GM21526 (cell line): ENCODE data around the gene TENM4.

ENCODE experiments used
- ATAC-seq: cut with Tn5 transposase; IDR thresholded peaks from one replicate; pipeline ENCODE4 v1.9.1; 2021; ENCODE audit warnings: moderate library complexity; ENCODE audit not compliant: unreplicated experiment, low FRiP score

Gene TENM4

DNA sequence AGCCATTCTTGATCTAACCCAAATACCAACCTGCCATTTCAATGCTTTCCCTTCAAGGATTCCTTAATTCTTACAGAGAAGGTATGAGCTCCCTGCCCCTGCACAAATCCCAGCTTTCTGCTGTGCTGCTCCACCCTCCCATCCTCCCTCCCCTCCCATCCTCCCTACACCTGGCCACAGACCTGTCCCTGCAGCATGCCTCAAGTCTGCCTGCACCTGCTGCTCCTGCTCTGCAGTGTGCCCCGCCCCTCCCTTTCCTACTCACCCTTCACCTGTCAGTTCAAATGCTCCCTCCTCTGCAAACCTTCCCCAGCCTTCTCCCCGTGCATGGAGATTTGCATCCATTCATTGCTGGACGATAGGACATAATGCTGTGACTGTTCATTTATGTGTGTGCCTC is 726.3 kb downstream of the TENM4 start:
- no peak for ATAC-seq

DNA sequence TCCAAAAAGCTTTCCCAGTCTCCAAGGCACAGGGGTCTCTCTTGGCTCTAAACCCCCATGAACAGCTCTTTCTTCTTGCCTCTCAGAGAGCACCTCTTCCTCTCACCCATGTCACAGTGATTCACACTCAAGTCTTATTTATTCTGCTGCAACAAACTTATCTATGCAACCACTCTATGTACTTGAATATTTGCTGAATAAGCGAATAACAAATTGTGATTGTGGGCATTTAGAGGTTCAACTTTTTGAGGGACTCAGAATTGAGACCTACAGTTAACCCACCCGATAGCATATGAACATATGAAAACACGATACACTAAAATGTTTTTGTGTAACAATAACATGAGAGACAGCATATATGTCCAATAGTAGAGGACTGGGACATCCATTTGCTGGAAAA is 729.1 kb downstream of the TENM4 start:
- no peak for ATAC-seq

DNA sequence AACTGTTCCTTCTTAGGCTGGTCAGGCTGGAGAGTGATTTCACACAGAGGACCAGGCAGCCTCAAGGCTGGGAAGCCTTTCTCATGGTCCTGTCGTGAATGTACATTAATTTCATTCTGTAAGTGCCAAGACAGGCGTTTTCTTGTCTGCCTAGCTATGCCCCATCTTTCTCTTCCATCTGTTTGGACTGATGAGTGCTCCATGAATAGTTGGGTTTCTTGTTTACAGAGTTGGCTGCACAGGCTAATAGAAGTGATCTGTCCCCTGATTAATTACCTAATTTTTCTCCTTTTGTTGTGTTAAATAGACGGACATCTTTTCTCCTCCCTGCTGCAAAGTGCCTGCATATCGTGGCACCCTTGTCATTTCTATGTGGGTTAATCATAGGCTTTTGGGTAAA is 730.4 kb downstream of the TENM4 start:
- no peak for ATAC-seq

DNA sequence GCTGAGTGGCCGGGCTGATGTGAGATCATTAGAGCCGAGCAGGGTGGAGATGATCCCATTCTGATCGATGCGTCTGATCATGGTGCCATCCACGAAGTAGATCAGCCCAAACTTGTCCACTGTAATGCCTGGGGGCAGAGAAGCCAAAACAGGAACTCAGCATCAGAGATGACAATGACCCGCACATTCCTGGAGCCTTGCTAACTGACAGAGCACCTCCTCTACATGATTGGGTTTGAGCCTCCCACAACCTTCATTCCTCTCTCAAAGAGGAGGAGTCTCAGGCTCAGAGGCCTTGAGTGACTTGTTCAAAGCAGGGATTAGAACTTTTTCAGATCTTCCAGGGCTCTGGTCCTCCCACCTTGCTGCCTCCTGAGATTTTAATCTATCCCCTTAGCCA is 732.4 kb downstream of the TENM4 start:
- ATAC-seq = no peak

DNA sequence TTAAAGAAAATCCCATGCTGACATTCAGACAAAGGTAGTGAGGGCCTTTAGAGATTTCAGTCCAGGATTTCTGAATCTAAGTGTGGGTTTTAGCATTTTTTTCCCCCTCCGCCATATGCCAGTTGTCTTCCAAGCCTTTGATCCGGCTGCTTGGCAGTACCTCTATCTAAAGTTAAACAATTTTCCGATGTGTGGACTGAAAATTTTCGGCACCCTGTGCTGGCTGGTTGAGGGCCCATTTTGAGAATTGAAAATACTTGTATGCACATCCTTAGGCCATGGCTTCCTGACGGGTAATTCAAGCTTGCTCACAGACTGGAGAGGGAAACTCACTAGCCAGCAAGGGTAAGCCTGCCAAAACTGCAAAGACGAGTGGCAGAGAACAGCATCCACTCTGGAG is 734.3 kb downstream of the TENM4 start:
- ATAC-seq = no peak

DNA sequence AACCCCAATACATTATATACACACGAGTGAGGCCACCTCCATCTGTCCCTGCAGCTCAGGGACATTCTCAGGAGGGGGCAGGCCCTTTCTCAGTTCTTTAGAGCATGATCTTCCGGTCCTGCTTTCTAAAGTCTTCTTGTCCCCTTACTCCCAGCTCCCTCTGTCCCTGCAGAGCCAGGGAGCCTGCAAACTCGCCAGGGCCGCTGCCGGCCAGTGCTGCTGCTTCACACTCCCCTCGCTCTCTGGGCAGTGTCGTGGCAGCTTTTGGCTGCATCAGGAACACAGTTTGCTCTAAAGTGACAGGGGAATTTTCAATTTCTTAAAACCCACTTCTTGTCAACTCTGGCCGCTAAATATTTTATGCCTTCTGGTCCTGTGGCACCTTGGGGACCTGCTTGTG is 736.0 kb downstream of the TENM4 start:
- ATAC-seq = no peak

DNA sequence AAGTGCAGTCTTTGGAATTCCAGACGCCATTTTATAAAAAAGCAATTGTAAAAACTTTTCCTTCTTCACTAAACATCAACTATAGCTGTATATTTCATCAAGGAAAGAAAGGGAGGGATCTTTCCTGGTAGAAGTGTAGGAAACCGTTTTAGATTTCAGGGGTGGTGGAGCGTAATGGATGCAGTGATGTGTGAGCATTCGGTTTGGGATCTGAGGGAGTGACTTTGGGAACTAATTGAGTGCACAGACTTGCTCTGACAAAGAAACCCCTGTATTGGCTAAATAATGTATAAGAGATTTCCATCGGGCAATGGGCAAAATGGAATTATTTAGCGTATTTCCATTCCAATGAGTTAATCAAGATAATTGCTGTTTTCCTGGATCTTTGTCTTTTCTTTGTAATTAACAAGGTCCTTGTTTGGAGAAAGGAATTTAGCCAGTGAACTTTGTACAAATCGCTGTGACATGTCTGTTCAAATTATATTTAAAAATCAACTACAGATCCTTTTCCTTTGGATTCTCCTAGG is 741.2 kb downstream of the TENM4 start:
- ATAC-seq = no peak

DNA sequence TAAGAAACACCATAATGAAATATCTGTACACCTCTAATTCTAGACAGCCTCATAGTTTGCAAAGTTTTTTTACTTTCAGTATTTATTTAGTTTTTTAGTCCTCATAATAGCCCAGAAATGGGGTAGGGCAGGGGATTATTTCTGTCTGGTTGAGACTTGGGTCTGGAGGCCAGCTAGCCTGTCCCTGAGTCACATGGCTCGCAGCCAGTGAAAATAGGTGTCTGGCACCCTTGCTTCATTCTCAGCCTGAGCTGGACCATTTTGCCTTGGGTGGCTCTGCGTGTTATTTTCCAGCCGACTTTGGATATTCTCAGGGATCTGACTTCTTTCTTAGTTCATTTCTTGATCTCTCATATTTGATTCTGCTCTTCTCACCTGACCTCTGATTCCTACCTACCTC is 742.2 kb downstream of the TENM4 start:
- ATAC-seq = no peak

DNA sequence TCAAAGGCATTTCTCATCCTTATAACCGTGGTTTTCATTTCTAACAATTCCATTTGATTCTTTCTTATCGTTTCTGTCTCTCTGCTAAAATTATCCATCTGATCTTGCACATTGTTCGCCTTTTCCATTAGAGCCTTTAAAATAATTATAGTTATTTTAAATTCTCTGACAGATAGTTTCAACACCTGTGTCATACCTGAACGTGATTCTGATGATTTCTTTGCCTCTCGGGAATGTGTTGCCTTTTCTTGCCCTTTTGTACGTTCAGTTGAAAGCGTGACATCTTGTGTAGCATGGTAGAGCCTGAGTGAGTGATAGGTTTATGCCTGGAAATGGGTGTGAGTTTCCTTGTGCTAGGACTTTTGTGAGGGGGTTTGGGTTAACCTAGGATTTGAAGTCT is 744.7 kb downstream of the TENM4 start:
- no peak for ATAC-seq

DNA sequence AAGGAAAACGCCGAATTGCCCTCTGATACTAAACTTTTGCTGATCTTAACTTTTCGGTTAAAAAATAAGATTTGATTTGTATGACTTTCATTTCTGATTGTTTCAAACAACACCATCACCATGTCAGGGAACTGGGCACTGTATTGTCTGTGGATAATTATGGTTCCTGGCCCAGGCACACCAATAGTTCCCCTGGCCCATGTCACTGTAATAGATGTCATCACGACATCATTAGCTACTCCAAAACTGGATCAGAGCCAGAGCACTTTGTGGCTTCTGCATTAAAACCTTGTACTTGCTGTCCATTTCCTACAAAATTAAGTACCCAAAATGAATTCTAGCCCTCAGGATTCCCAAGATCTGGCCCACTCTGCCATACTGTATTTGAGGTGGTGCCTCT is 746.7 kb downstream of the TENM4 start:
- no peak for ATAC-seq

DNA sequence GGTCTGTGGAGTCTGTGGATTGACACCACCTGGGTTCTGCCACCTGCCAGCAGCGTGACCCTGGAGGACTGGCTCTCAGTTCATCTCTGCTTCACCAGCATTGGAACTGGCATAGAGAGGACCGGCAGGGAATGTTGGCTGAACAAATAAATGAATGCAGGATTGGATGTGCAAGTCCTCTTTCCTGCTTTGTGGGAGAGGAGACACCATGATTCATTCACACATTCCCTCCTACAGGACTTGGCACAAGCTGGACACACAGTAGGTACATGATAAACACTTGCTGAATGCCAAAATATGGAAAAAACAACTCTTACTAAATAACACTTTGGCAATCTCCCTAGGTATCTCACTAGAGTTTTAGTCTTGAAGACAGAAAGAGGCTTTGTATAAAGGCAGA is 749.6 kb downstream of the TENM4 start:
- ATAC-seq = no peak

DNA sequence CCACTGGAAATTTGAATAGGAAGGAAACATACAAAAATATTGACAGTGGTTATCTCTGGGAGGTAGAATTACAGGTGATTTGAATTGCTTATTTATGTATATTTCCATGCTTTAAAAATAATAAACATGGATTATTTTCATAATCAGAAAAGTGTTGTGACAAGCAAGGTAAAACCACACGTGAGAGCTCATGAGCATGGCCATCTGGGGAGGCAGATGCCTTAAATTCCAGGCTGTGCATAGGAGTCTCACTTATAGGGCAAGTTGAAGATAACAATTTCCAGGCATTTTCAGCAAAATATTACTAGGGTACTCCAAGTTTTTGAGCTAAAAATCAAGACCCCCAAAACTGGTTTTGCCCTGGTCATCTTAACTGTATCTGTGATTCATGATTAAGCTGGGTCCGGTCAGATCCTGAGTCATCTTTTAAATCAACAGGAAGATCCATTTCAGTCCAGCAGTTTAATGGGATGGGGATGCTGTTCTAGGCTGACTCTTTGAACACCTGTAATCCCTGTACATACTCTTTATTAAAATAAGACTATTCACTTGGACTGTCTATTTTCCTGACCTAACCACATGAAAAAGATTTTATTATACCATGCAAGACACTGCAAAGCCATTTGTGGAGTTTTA is 750.4 kb downstream of the TENM4 start:
- no peak for ATAC-seq

DNA sequence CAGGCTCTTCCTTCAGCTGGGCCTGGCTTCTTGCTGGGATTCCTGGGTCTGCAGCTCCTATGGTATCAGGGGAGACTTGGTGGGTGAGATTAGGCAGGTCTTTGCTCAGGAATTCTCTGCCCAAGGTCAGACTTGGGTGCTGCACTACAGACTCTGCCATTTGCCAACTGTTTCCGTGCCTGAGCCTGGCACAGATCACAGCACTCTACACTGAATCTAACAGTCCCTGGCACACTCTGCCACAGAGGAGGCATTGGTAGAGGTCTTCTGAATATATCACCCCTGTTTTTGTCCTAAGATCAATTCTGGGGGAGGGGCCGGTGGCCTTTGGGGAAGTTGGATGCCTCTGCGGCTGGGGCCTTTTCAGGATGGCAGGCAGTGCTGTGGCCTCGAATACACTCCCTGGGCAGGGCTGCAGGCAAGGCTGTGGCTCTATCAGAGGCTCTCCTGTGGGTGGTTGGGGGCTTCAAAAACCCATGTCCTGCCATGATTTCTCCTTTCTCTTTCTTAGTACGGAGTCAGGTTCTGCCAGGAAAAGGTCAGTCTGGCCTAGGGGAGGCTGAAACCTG is 751.2 kb downstream of the TENM4 start:
- no peak for ATAC-seq

DNA sequence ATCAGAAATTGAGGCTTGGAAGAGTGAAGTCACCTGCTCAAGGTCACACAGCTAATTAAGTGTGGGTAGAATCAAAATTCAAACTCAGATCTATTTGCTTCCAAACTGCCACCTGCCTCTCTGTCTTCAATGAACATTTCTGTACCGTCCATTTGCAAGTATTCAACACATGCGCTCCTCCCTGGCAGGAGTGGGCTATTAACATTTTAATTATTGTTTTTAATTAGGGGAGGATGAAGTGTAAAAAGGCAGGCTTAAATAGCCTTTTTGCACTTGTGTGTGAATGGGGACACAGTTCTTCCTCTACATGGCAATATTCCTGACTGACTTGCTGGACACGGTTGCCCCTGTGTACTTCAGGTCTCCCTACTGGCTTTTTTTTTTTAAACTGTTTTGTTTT is 751.7 kb downstream of the TENM4 start:
- ATAC-seq = no peak

DNA sequence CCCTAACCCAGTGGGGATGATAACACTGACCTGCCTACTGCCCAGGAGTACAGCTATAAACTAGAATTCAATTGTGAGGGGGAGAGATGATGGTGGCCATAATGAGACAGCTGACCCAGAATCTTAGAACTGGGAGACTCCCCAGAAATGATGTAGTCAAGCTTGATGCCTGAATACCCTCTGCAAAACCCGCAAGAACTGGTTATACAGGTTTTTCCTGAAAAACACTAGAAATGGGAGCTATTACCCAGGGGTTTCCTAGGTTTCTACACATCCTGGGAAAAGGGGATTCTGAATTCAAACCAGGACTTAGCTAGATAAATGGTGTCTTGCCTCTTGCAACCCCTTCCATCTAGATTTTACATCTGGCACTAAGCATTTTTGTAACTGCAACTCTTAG is 752.4 kb downstream of the TENM4 start:
- ATAC-seq = no peak

DNA sequence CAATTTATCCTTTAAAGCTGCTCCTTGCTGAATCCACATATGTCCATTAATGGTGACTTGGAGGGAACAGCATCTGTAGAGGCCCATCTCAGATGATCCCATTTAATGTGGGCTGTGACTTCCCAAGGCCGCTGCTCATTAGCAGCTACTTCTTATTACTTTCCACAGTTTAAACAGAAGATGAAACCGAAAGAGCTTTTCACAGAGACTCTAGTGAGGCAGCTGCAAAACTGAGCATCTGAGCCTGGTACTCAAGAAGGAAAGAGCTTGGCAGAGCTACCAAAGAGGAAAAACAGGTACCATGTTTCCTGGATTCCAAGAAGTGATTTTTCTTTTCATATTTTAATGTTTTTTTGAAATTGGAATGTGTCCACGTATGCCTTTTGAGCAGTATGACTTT is 755.7 kb downstream of the TENM4 start:
- no peak for ATAC-seq

DNA sequence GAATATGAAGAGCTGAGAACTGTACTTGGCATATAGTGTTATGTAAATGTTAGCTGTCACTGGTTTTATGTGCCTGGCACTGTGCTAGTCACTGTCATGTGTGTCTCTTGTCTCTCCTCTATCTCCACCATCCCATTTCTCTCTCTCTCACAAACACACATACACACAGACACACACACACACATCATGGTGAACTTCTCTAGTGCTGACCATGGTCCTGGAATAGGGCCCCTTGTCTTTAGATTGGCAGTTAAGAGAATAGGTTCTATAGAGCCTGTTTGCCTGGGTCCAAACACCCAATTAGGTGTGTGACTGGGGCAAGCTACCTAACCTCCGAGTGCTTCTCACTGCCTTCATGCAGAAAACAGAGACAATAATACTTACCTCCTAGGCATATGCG is 756.5 kb downstream of the TENM4 start:
- no peak for ATAC-seq

DNA sequence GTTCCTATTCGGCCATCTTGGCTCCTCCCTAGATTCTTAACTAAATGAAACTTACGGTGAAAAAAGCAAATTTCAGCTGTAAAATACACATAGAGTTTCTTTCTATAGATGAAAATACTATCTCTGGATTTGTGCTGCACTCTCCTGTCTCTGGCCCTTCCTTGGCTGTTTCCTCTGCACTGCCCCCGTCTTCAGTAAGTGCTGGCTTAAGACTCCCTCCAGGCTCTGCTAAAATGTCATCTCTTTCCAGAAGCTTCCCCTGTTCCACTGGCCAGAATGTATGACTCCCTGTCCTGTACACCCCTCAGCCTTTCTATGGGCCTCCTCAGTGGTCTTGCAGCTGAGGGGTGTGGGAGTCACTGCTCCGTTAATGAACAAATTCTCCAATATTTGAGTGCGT is 757.1 kb downstream of the TENM4 start:
- no peak for ATAC-seq

DNA sequence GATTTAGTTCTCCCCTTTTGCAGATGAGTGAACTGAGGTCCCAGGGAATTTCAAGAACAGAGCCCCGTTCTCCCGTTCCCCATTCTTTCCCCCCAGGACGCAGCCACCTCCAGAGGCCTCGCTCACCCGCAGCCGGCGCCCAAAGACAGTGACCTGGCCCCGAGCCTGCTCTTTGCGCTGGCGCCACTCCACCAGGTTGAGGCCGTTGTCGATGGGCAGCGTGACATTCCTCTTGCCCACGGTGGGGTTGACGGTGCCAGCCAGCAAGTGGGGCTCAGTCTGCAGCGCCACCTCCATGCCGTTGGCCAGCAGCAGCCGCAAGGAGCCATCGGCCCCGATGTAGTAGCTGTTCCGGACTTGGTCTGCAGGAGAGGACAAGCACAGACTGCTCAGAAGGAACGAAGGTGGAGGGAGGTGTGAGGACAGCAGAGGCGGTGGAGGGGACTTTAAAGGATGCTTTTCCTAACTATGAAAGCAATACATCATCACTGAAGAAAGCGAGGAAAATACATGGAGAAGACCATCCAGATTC is 764.7 kb downstream of the TENM4 start:
- ATAC-seq = no peak

DNA sequence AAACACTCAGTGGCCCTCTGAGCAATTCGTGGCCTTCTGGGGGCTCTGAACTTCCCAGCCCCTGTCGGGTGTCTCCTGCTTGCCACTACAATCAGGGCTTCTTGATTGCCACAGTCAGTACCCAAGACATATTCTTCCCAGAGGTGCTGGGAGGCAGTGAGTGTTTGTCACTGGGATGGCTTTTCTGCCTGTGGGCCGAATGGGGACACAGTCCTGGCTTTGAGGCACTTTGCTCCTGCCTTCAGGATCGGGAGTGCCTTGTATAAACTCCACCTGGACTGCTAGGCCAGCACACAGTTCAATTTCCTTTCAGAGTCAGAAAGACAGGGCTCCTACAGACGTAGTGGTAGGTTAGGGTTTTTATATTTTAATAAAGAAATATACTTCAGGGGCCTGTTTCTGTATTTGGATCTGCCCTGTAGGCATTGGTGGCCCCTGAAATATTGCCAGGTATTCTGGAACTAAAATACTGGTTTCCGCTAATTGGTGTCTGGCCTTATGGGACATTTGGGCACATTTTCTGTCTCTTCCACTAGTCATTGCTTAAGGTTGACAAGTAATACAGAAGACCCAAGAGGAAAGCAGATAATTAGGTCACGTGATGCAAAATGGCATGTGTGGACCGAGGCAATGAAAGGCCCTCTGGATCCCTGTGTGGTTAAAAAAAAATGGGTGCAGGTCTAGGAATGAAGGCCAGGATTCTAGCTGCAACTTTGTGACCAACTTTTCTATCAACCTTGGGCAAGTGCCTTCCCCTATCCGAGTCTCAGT is 767.8 kb downstream of the TENM4 start:
- ATAC-seq = no peak

DNA sequence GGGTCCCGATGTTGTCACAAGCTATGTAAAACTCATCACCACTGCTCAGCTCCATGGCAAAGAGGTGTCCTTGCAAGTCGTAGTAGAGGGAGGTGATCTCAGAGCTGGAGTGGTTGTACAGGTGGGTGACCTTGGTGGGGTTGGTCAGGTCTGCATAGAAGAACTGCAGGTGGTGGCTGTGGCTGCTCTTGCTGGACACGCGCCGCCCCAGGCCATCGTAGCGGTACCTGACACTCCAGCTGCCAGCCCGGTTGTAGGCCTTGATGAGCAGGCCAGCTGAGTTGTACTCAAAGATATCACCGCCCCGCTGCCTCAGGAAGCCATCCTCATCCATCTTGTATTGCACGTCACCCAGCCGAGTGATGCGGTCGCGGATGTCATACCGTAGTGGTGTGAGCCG is 771.6 kb downstream of the TENM4 start:
- ATAC-seq = no peak

DNA sequence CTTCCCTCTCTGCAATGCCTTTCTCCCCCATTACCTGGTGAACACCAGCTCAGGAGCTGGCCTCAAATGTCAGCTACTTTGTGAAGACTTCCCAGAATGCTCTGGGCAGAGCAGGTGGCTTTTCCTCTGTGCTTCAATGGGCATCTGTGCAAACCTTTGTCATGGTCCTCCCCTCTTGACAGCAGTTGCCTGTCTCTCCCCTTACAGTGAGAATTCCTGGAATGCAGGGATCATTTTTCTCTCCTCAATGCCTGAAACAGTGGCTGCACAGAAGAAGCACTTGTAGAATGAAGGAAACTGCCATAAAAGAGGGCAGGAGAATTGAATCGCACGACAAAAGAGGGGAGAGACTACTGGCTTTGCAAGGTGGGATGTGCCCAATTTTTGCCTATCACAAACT is 773.4 kb downstream of the TENM4 start:
- no peak for ATAC-seq
